Kidney (tissue), 14 donors: ENCODE measurements around the gene ARFGAP3. TPM values are rescaled to one million over a fixed set of nuclear protein-coding genes. Genes with fewer than 3 reads are reported as not detected.

Experiments used
- DNase-seq, 5 donors: peaks; one replicate each; pipeline ENCODE4 v3.0.0-alpha.2; 2013 to 2020
- FAIRE-seq: peaks from 2 replicates; lab custom pipeline; 2012; peaks lifted over from hg19 to GRCh38; lab: Jason Lieb, UNC
- H3K27ac ChIP-seq, 2 donors: one replicate each; pipeline ENCODE4 v1.7.0; 2013; ENCODE audit warnings: low read depth in 2 of 2, low read length in 2 of 2, inconsistent platforms in 1 of 2
- H3K27me3 ChIP-seq: one replicate; pipeline ENCODE4 v1.7.1; 2013; ENCODE audit warnings: low read length, inconsistent platforms; ENCODE audit not compliant: control insufficient read depth, insufficient read depth
- H3K36me3 ChIP-seq, 3 donors: one replicate each; pipeline versions ENCODE4 v1.7.0 to v1.7.1; 2013; ENCODE audit warnings: low read length in 3 of 3, control low read depth in 1 of 3, inconsistent platforms in 1 of 3; ENCODE audit not compliant: insufficient read depth in 3 of 3, control insufficient read depth in 2 of 3
- H3K4me1 ChIP-seq, 3 donors: one replicate each; pipeline versions ENCODE4 v1.7.0 to v1.7.1; 2013; ENCODE audit warnings: low read length in 3 of 3, inconsistent platforms in 1 of 3, low read depth in 1 of 3; ENCODE audit not compliant: control insufficient read depth in 2 of 3, insufficient read depth in 2 of 3
- H3K4me3 ChIP-seq, 3 donors: one replicate each; pipeline versions ENCODE4 v1.7.0 to v1.8.1; 2013; ENCODE audit warnings: low read length in 3 of 3, control low read depth in 1 of 3, inconsistent platforms in 1 of 3
- H3K9ac ChIP-seq, 3 donors: one replicate each; pipeline versions ENCODE4 v1.7.0 to v1.7.1; 2013; ENCODE audit warnings: low read length in 3 of 3, control low read depth in 1 of 3, inconsistent platforms in 1 of 3
- H3K9me3 ChIP-seq, 3 donors: one replicate each; pipeline versions ENCODE4 v1.7.0 to v1.7.1; 2013; ENCODE audit warnings: low read length in 3 of 3, control low read depth in 1 of 3, inconsistent platforms in 1 of 3; ENCODE audit not compliant: control insufficient read depth in 2 of 3, insufficient read depth in 1 of 3
- CTCF ChIP-seq: IDR thresholded peaks from 3 replicates; pipeline ENCODE4 v1.5.1; 2012; ENCODE audit warnings: mild to moderate bottlenecking, moderate library complexity, borderline replicate concordance; ENCODE audit not compliant: insufficient read depth; ENCODE audit errors: extremely low read depth
- intact Hi-C: fragments of 100-400 bp; cut with DNase I; formaldehyde crosslinking; loops from one replicate; pipeline ENCODE4 v1.11.1; 2022
- polyA plus RNA-seq: library from polyadenylated mRNA; stranded (reverse); fragments of 350-450 nt; fragmentation: Illumina TruSeq; extraction: RNeasy Lipid Tissue Mini Kit (QIAGEN cat#74804); gene quantifications from one replicate; pipeline ENCODE4 v1.2.3, GENCODE V29; 2014; ENCODE audit warnings: low read depth, low replicate concordance; ENCODE audit not compliant: insufficient read depth
- total RNA-seq: library from RNA; stranded (reverse); fragmentation: NEBNext Ultra II Directional; extraction: Animal tissue kit (Norgen Biotek cat#: 25700); gene quantifications from one replicate; pipeline ENCODE4 v1.2.1, GENCODE V29; 2021
- donor health status: control.
- donor health status: control.
- donor health status: control.
- donor health status: control.
- donor health status: control.
- donor health status: DM: yes; HTN: yes; CAD: no.
- donor health status: Normal renal cell carcinoma (clear cell type).

ARFGAP3 gene
- total and polyA plus RNA-seq, 2 donors from 2014 or later: 29.9 to 97.3 TPM

- TF ChIP-seq CTCF: no peak
- H3K9ac ChIP-seq: no peak overlapping the region
- FAIRE-seq (no peak), DNase-seq (no peak)
- no peaks in the 10 kb centered on the region for H3K27me3 ChIP-seq
- no peak overlapping the region for H3K27ac ChIP-seq
- H3K9me3 ChIP-seq: no peaks in the 10 kb centered on the region
- no peak overlapping the region for H3K4me3 ChIP-seq
- peaks cover 0 to 5% (median 4%) of the 10 kb centered on the region in 3 donors for H3K4me1 ChIP-seq
- intact Hi-C loops: no loop called here
- peaks cover 3 to 27% (median 16%) of the 10 kb centered on the region in 3 donors for H3K36me3 ChIP-seq
These were observed 42.5 kb downstream of the ARFGAP3 start for GRCh38 chr22:42814616-42815015.

GRCh38 chr22:42814215-42814614 is 42.9 kb downstream of the ARFGAP3 start:
- FAIRE-seq: no peak
- TF ChIP-seq CTCF: no peak
- Histone ChIP-seq H3K36me3 (peaks cover 3 to 27% (median 16%) of the 10 kb centered on the region in 3 donors), H3K9me3 (no peaks in the 10 kb centered on the region), H3K9ac (no peak overlapping the region), H3K4me1 (peaks cover 0 to under 1% (median under 1%) of the 10 kb centered on the region in 3 donors), H3K27ac (no peak overlapping the region), H3K27me3 (no peaks in the 10 kb centered on the region), H3K4me3 (no peak overlapping the region)
- intact Hi-C loops: no loop called here
- no peak for DNase-seq

GRCh38 chr22:42813501-42813900 is 43.6 kb downstream of the ARFGAP3 start:
- Histone ChIP-seq H3K9me3 (no peaks in the 10 kb centered on the region), H3K4me3 (no peak overlapping the region), H3K36me3 (peaks cover 3 to 32% (median 19%) of the 10 kb centered on the region in 3 donors), H3K9ac (no peak overlapping the region), H3K4me1 (no peaks in the 10 kb centered on the region), H3K27ac (no peak overlapping the region), H3K27me3 (no peaks in the 10 kb centered on the region)
- TF ChIP-seq CTCF: no peak
- DNase-seq: no peak
- intact Hi-C loops: no loop called here
- FAIRE-seq: no peak

GRCh38 chr22:42811459-42811858 is 45.6 kb downstream of the ARFGAP3 start:
- no peak overlapping the region for H3K4me3 ChIP-seq
- peaks cover 3 to 48% (median 26%) of the 10 kb centered on the region in 3 donors for H3K36me3 ChIP-seq
- TF ChIP-seq CTCF: no peak
- no peak overlapping the region for H3K9ac ChIP-seq
- H3K4me1 ChIP-seq: no peaks in the 10 kb centered on the region
- H3K9me3 ChIP-seq: no peaks in the 10 kb centered on the region
- intact Hi-C loops: no loop called here
- DNase-seq (peak in 4 of 5 donors; percentile 53 to 87 (median 74)), FAIRE-seq (no peak)
- H3K27ac ChIP-seq: no peak overlapping the region
- no peaks in the 10 kb centered on the region for H3K27me3 ChIP-seq
